ENCODE results near the gene SART3.

SART3 gene

GRCh38 chr12:108589840-108590229, 28.9 kb upstream of the SART3 start:
- Histone ChIP-seq H3K27ac (ENCODE audit: low read depth, low read length) (no peak overlapping the region), H3K36me3 (ENCODE audit: control insufficient read depth in 5 of 5, insufficient read depth in 5 of 5, low read length in 5 of 5) (no peaks in the 10 kb centered on the region), H3K9ac (ENCODE audit: low read length in 5 of 5) (no peak overlapping the region), H3K27me3 (ENCODE audit: control insufficient read depth in 5 of 5, insufficient read depth in 4 of 5, low read length in 5 of 5) (peaks cover 0 to 8% (median 4%) of the 10 kb centered on the region in 5 donors), H3K4me1 (ENCODE audit: control insufficient read depth in 5 of 5, insufficient read depth in 5 of 5, low read length in 5 of 5) (peaks cover 0 to 4% (median 0%) of the 10 kb centered on the region in 5 donors), H3K4me3 (ENCODE audit: low read depth in 1 of 5, low read length in 5 of 5) (no peak overlapping the region), H3K9me3 (ENCODE audit: control insufficient read depth in 5 of 5, low read length in 5 of 5) (no peaks in the 10 kb centered on the region)

- Histone ChIP-seq H3K9me3 (ENCODE audit: control insufficient read depth in 5 of 5, low read length in 5 of 5) (no peaks in the 10 kb centered on the region), H3K36me3 (ENCODE audit: control insufficient read depth in 5 of 5, insufficient read depth in 5 of 5, low read length in 5 of 5) (no peaks in the 10 kb centered on the region), H3K4me3 (ENCODE audit: low read depth in 1 of 5, low read length in 5 of 5) (no peak overlapping the region), H3K27me3 (ENCODE audit: control insufficient read depth in 5 of 5, insufficient read depth in 4 of 5, low read length in 5 of 5) (peaks cover 0 to 8% (median 4%) of the 10 kb centered on the region in 5 donors), H3K4me1 (ENCODE audit: control insufficient read depth in 5 of 5, insufficient read depth in 5 of 5, low read length in 5 of 5) (peaks cover 0 to 4% (median 0%) of the 10 kb centered on the region in 5 donors), H3K9ac (ENCODE audit: low read length in 5 of 5) (no peak overlapping the region), H3K27ac (ENCODE audit: low read depth, low read length) (no peak overlapping the region)
Measured at GRCh38 chr12:108589028-108589839, 28.3 kb upstream of the SART3 start.

GRCh38 chr12:108587826-108588225, 26.9 kb upstream of the SART3 start:
- no peak overlapping the region for H3K9ac ChIP-seq (ENCODE audit: low read length in 5 of 5)

GRCh38 chr12:108586306-108586705, 25.3 kb upstream of the SART3 start:
- Histone ChIP-seq H3K36me3 (ENCODE audit: control insufficient read depth in 5 of 5, insufficient read depth in 5 of 5, low read length in 5 of 5) (no peaks in the 10 kb centered on the region), H3K9me3 (ENCODE audit: control insufficient read depth in 5 of 5, low read length in 5 of 5) (no peaks in the 10 kb centered on the region), H3K4me1 (ENCODE audit: control insufficient read depth in 5 of 5, insufficient read depth in 5 of 5, low read length in 5 of 5) (peaks cover 0 to 8% (median 4%) of the 10 kb centered on the region in 5 donors)

More at GRCh38 chr12:108587826-108588225, 26.9 kb upstream of the SART3 start:
- H3K27me3 ChIP-seq (ENCODE audit: control insufficient read depth in 5 of 5, insufficient read depth in 4 of 5, low read length in 5 of 5): peaks cover 0 to 8% (median 4%) of the 10 kb centered on the region in 5 donors
- H3K27ac ChIP-seq (ENCODE audit: low read depth, low read length): no peak overlapping the region
- no peak overlapping the region for H3K4me3 ChIP-seq (ENCODE audit: low read depth in 1 of 5, low read length in 5 of 5)
- no peaks in the 10 kb centered on the region for H3K36me3 ChIP-seq (ENCODE audit: control insufficient read depth in 5 of 5, insufficient read depth in 5 of 5, low read length in 5 of 5)
- peaks cover 0 to 7% (median 4%) of the 10 kb centered on the region in 5 donors for H3K4me1 ChIP-seq (ENCODE audit: control insufficient read depth in 5 of 5, insufficient read depth in 5 of 5, low read length in 5 of 5)
- H3K9me3 ChIP-seq (ENCODE audit: control insufficient read depth in 5 of 5, low read length in 5 of 5): no peaks in the 10 kb centered on the region

GRCh38 chr12:108585864-108586263, 24.9 kb upstream of the SART3 start:
- Histone ChIP-seq H3K36me3 (ENCODE audit: control insufficient read depth in 5 of 5, insufficient read depth in 5 of 5, low read length in 5 of 5) (no peaks in the 10 kb centered on the region), H3K9ac (ENCODE audit: low read length in 5 of 5) (no peak overlapping the region), H3K4me1 (ENCODE audit: control insufficient read depth in 5 of 5, insufficient read depth in 5 of 5, low read length in 5 of 5) (peaks cover 0 to 9% (median 4%) of the 10 kb centered on the region in 5 donors), H3K27ac (ENCODE audit: low read depth, low read length) (no peak overlapping the region), H3K27me3 (ENCODE audit: control insufficient read depth in 5 of 5, insufficient read depth in 4 of 5, low read length in 5 of 5) (peaks cover 0 to 8% (median 4%) of the 10 kb centered on the region in 5 donors), H3K4me3 (ENCODE audit: low read depth in 1 of 5, low read length in 5 of 5) (no peak overlapping the region), H3K9me3 (ENCODE audit: control insufficient read depth in 5 of 5, low read length in 5 of 5) (no peaks in the 10 kb centered on the region)

More at GRCh38 chr12:108586306-108586705, 25.3 kb upstream of the SART3 start:
- no peak overlapping the region for H3K4me3 ChIP-seq (ENCODE audit: low read depth in 1 of 5, low read length in 5 of 5)
- H3K9ac ChIP-seq (ENCODE audit: low read length in 5 of 5): no peak overlapping the region
- no peak overlapping the region for H3K27ac ChIP-seq (ENCODE audit: low read depth, low read length)
- peaks cover 0 to 8% (median 4%) of the 10 kb centered on the region in 5 donors for H3K27me3 ChIP-seq (ENCODE audit: control insufficient read depth in 5 of 5, insufficient read depth in 4 of 5, low read length in 5 of 5)

GRCh38 chr12:108584456-108585065, 23.6 kb upstream of the SART3 start:
- H3K27ac ChIP-seq (ENCODE audit: low read depth, low read length): no peak overlapping the region
- H3K27me3 ChIP-seq (ENCODE audit: control insufficient read depth in 5 of 5, insufficient read depth in 4 of 5, low read length in 5 of 5): peaks cover 0 to 6% (median 4%) of the 10 kb centered on the region in 5 donors
- no peaks in the 10 kb centered on the region for H3K36me3 ChIP-seq (ENCODE audit: control insufficient read depth in 5 of 5, insufficient read depth in 5 of 5, low read length in 5 of 5)
- peaks cover 0 to 16% (median 10%) of the 10 kb centered on the region in 5 donors for H3K4me1 ChIP-seq (ENCODE audit: control insufficient read depth in 5 of 5, insufficient read depth in 5 of 5, low read length in 5 of 5)
- H3K9ac ChIP-seq (ENCODE audit: low read length in 5 of 5): no peak overlapping the region
- no peak overlapping the region for H3K4me3 ChIP-seq (ENCODE audit: low read depth in 1 of 5, low read length in 5 of 5)
- no peaks in the 10 kb centered on the region for H3K9me3 ChIP-seq (ENCODE audit: control insufficient read depth in 5 of 5, low read length in 5 of 5)

GRCh38 chr12:108583991-108584390, 23.0 kb upstream of the SART3 start:
- H3K9ac ChIP-seq (ENCODE audit: low read length in 5 of 5): no peak overlapping the region
- H3K4me3 ChIP-seq (ENCODE audit: low read depth in 1 of 5, low read length in 5 of 5): no peak overlapping the region
- H3K4me1 ChIP-seq (ENCODE audit: control insufficient read depth in 5 of 5, insufficient read depth in 5 of 5, low read length in 5 of 5): peaks cover 0 to 13% (median 7%) of the 10 kb centered on the region in 5 donors
- H3K36me3 ChIP-seq (ENCODE audit: control insufficient read depth in 5 of 5, insufficient read depth in 5 of 5, low read length in 5 of 5): no peaks in the 10 kb centered on the region
- peaks cover 0 to 2% (median 0%) of the 10 kb centered on the region in 5 donors for H3K27me3 ChIP-seq (ENCODE audit: control insufficient read depth in 5 of 5, insufficient read depth in 4 of 5, low read length in 5 of 5)
- no peaks in the 10 kb centered on the region for H3K9me3 ChIP-seq (ENCODE audit: control insufficient read depth in 5 of 5, low read length in 5 of 5)
- H3K27ac ChIP-seq (ENCODE audit: low read depth, low read length): no peak overlapping the region

GRCh38 chr12:108582978-108583770, 22.2 kb upstream of the SART3 start:
- no peak overlapping the region for H3K27ac ChIP-seq (ENCODE audit: low read depth, low read length)

GRCh38 chr12:108582509-108582908, 21.5 kb upstream of the SART3 start:
- Histone ChIP-seq H3K4me1 (ENCODE audit: control insufficient read depth in 5 of 5, insufficient read depth in 5 of 5, low read length in 5 of 5) (peaks cover 0 to 15% (median 7%) of the 10 kb centered on the region in 5 donors), H3K9me3 (ENCODE audit: control insufficient read depth in 5 of 5, low read length in 5 of 5) (no peaks in the 10 kb centered on the region), H3K4me3 (ENCODE audit: low read depth in 1 of 5, low read length in 5 of 5) (no peak overlapping the region), H3K27me3 (ENCODE audit: control insufficient read depth in 5 of 5, insufficient read depth in 4 of 5, low read length in 5 of 5) (no peaks in the 10 kb centered on the region), H3K36me3 (ENCODE audit: control insufficient read depth in 5 of 5, insufficient read depth in 5 of 5, low read length in 5 of 5) (no peaks in the 10 kb centered on the region), H3K9ac (ENCODE audit: low read length in 5 of 5) (no peak overlapping the region), H3K27ac (ENCODE audit: low read depth, low read length) (no peak overlapping the region)

More at GRCh38 chr12:108582978-108583770, 22.2 kb upstream of the SART3 start:
- Histone ChIP-seq H3K9me3 (ENCODE audit: control insufficient read depth in 5 of 5, low read length in 5 of 5) (no peaks in the 10 kb centered on the region), H3K4me1 (ENCODE audit: control insufficient read depth in 5 of 5, insufficient read depth in 5 of 5, low read length in 5 of 5) (peaks cover 0 to 13% (median 7%) of the 10 kb centered on the region in 5 donors), H3K27me3 (ENCODE audit: control insufficient read depth in 5 of 5, insufficient read depth in 4 of 5, low read length in 5 of 5) (no peaks in the 10 kb centered on the region), H3K36me3 (ENCODE audit: control insufficient read depth in 5 of 5, insufficient read depth in 5 of 5, low read length in 5 of 5) (no peaks in the 10 kb centered on the region), H3K9ac (ENCODE audit: low read length in 5 of 5) (no peak overlapping the region), H3K4me3 (ENCODE audit: low read depth in 1 of 5, low read length in 5 of 5) (no peak overlapping the region)

Data from subcutaneous abdominal adipose tissue (tissue), 5 donors.